Keratinocyte (primary cell): ENCODE data around the gene TEKT3. TPM values are rescaled to one million over a fixed set of nuclear protein-coding genes. Genes with fewer than 3 reads are reported as not detected.
A peak's percentile ranks its signal among the peaks of the same experiment; 100 is the strongest.

Experiments used
- DNase-seq: peaks from one replicate; pipeline ENCODE4 v3.0.0-alpha.2; 2011; ENCODE audit warnings: low read depth, missing footprints, low spot score
- FAIRE-seq: peaks from 2 replicates; lab custom pipeline; 2011; peaks lifted over from hg19 to GRCh38; lab: Jason Lieb, UNC
- H2AFZ ChIP-seq: 2 replicates; pipeline ENCODE4 v1.6.0; 2012; ENCODE audit warnings: low read length, control low read depth, inconsistent platforms; ENCODE audit not compliant: control insufficient read depth
- H3K27ac ChIP-seq: 2 replicates; pipeline ENCODE4 v1.5.1; 2011; ENCODE audit warnings: low read length; ENCODE audit not compliant: control insufficient read depth, insufficient read depth
- H3K27me3 ChIP-seq: 3 replicates; pipeline ENCODE4 v1.6.0; 2011; ENCODE audit warnings: low read length; ENCODE audit not compliant: control insufficient read depth, insufficient read depth; ENCODE audit errors: extremely low read depth
- H3K36me3 ChIP-seq, 2 experiments: 2 replicates in 1 of 2; 3 replicates in 1 of 2; pipeline ENCODE4 v1.5.1; 2011; ENCODE audit warnings: low read length in 2 of 2, mild to moderate bottlenecking in 1 of 2; ENCODE audit not compliant: control insufficient read depth in 2 of 2, insufficient read depth in 2 of 2; ENCODE audit errors: extremely low read depth in 1 of 2
- H3K4me1 ChIP-seq: 3 replicates; pipeline ENCODE4 v1.5.1; 2011; ENCODE audit warnings: low read length; ENCODE audit not compliant: control insufficient read depth, insufficient read depth; ENCODE audit errors: extremely low read depth
- H3K4me2 ChIP-seq: 3 replicates; pipeline ENCODE4 v1.6.0; 2011; ENCODE audit warnings: low read depth, low read length; ENCODE audit not compliant: control insufficient read depth, insufficient read depth; ENCODE audit errors: extremely low read depth
- H3K4me3 ChIP-seq, 3 experiments: fragments of 200-600 bp in 1 of 3; sonication (generic) in 1 of 3; 2 replicates in 2 of 3; 3 replicates in 1 of 3; pipeline ENCODE4 v1.5.1; 2011 to 2016; ENCODE audit warnings: low read length in 3 of 3, mild to moderate bottlenecking in 3 of 3, control low read depth in 2 of 3, inconsistent platforms in 1 of 3, low read depth in 1 of 3, mixed read lengths in 1 of 3, mixed run types in 1 of 3, moderate library complexity in 1 of 3; ENCODE audit not compliant: control insufficient read depth in 2 of 3, insufficient read depth in 2 of 3; ENCODE audit errors: extremely low read depth in 1 of 3
- H3K79me2 ChIP-seq: 2 replicates; pipeline ENCODE4 v1.6.0; 2012; ENCODE audit warnings: low read length; ENCODE audit not compliant: control insufficient read depth, insufficient read depth
- H3K9ac ChIP-seq: 3 replicates; pipeline ENCODE4 v1.6.0; 2011; ENCODE audit warnings: low read length; ENCODE audit not compliant: control insufficient read depth, insufficient read depth; ENCODE audit errors: extremely low read depth
- H3K9me1 ChIP-seq: 3 replicates; pipeline ENCODE4 v1.6.0; 2011; ENCODE audit warnings: low read length; ENCODE audit not compliant: control insufficient read depth, insufficient read depth; ENCODE audit errors: extremely low read depth
- H3K9me3 ChIP-seq: 2 replicates; pipeline ENCODE4 v1.5.1; 2012; ENCODE audit warnings: low read depth, low read length; ENCODE audit not compliant: control insufficient read depth
- H4K20me1 ChIP-seq: 3 replicates; pipeline ENCODE4 v1.6.0; 2011; ENCODE audit warnings: low read length; ENCODE audit not compliant: control insufficient read depth, insufficient read depth; ENCODE audit errors: extremely low read depth
- EZH2 ChIP-seq: IDR thresholded peaks from one replicate; pipeline ENCODE4 v1.6.1; 2012; ENCODE audit warnings: inconsistent platforms, mild to moderate bottlenecking, low read length, moderate library complexity
- dilution Hi-C: fragments of 300-500 bp; cut with MboI; formaldehyde crosslinking; loops from one replicate; pipeline ENCODE4 v1.7.0; 2020; ENCODE audit warnings: low sequenced_read_pairs; ENCODE audit not compliant: extremely low pct_ligation_motif_present
- polyA plus RNA-seq, 5 experiments: library from polyadenylated mRNA; depleted of rRNA in 3 of 5; stranded (reverse) in 3 of 5; stranded (forward) in 1 of 5; unstranded in 1 of 5; fragments of >200 nt; gene quantifications; 1 replicate in 1 of 5; 2 replicates in 3 of 5; 3 replicates in 1 of 5; pipeline versions ENCODE4 v1.2.1 to v1.2.3, GENCODE V29; 2011 to 2012; ENCODE audit warnings: missing spikeins in 2 of 5, low read depth in 1 of 5, low replicate concordance in 1 of 5
- TF ChIP-seq, protein P1 (sequence below), 3 experiments: IDR thresholded peaks in 1 of 3; conservative IDR thresholded peaks in 1 of 3; optimal IDR thresholded peaks in 1 of 3; 2 replicates in 2 of 3; 3 replicates in 1 of 3; pipeline versions ENCODE3 to v1.5.1; 2011; ENCODE audit warnings: low read length in 3 of 3, mild to moderate bottlenecking in 3 of 3, moderate library complexity in 2 of 3, control low read depth in 1 of 3, inconsistent platforms in 1 of 3; ENCODE audit not compliant: insufficient read depth in 2 of 3; ENCODE audit errors: extremely low read depth in 1 of 3

The TEKT3 gene
- polyA plus RNA-seq, 1 donor (not counting 4 experiments of a cell fraction or from before 2014, with no cell fraction given), result 0.16 TPM

DNA sequence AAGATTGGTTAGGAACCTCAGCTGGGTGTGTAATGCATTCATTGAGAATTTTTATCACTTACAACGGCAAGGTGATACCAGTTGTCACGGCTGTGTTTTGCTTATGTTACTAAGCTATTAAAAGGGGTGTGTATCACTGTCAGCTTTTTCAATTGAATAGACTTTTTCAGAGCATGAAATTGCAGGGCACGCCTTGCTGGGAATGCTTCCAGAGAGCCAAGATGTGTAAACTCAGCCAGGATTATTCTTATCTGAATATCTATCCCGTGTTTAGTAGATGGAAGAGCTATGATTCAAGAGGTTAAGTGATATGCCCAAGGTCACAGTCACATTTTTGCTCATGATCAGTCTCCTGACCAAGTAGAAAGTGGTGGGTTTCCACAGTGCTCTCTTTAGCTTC lies 6.6 kb upstream of the TEKT3 start:
- H3K4me2 ChIP-seq, result no peak overlapping the region
- H3K9me3 ChIP-seq, result no peaks in the 10 kb centered on the region
- no peak overlapping the region for H3K27ac ChIP-seq
- H3K27me3 ChIP-seq, result no peaks in the 10 kb centered on the region
- TF ChIP-seq, protein P1, sequence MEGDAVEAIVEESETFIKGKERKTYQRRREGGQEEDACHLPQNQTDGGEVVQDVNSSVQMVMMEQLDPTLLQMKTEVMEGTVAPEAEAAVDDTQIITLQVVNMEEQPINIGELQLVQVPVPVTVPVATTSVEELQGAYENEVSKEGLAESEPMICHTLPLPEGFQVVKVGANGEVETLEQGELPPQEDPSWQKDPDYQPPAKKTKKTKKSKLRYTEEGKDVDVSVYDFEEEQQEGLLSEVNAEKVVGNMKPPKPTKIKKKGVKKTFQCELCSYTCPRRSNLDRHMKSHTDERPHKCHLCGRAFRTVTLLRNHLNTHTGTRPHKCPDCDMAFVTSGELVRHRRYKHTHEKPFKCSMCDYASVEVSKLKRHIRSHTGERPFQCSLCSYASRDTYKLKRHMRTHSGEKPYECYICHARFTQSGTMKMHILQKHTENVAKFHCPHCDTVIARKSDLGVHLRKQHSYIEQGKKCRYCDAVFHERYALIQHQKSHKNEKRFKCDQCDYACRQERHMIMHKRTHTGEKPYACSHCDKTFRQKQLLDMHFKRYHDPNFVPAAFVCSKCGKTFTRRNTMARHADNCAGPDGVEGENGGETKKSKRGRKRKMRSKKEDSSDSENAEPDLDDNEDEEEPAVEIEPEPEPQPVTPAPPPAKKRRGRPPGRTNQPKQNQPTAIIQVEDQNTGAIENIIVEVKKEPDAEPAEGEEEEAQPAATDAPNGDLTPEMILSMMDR (optimal IDR thresholded peaks at IDR 0.05 in 1 of 3, IDR thresholded peaks at IDR 0.05 in 1 of 3, conservative IDR thresholded peaks at IDR 0.05 in 1 of 3; ENCODE audit: extremely low read depth in 1 of 3, insufficient read depth in 2 of 3, low read length in 3 of 3), result no peak
- no peak for TF ChIP-seq EZH2
- no peaks in the 10 kb centered on the region for H3K79me2 ChIP-seq
- H3K4me1 ChIP-seq, result peaks cover 15% of the 10 kb centered on the region
- dilution Hi-C loops, result no loop called here
- H3K9me1 ChIP-seq, result no peaks in the 10 kb centered on the region
- H4K20me1 ChIP-seq, result no peaks in the 10 kb centered on the region
- H3K4me3 ChIP-seq, result no peak overlapping the region
- no peak overlapping the region for H3K9ac ChIP-seq
- H2AFZ ChIP-seq, result no peak overlapping the region
- FAIRE-seq (peak; percentile 44), DNase-seq (no peak)
- H3K36me3 ChIP-seq, result no peaks in the 10 kb centered on the region

DNA sequence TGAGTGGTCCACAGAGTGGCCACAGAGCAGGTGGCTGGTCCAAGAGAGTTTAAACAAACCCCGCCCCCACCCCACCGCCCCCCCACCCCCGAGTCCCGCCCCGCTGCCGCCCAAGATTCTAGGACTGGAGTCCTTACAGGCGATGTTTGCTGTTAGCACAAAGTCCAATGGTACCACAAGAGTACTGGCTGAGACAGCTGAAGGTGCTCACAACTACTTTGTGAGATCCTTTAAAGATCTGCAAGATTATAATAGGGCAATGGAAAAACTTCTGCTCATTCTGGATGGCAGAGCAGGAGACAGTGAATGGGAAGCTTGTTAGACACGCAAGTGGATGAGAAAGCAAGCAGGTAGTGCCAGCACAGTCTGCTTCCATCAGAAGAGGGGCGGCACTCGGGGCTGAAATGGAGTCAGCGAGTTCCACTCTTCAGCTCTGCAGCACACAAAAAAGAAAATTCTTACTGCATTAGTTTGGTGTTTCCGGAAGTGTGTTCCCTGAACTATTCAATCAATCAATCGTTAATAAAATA lies 4.7 kb upstream of the TEKT3 start:
- no peak overlapping the region for H2AFZ ChIP-seq
- no peaks in the 10 kb centered on the region for H3K79me2 ChIP-seq
- H3K9me1 ChIP-seq, result no peaks in the 10 kb centered on the region
- dilution Hi-C loops, result no loop called here
- no peak overlapping the region for H3K27ac ChIP-seq
- peaks cover 6% of the 10 kb centered on the region for H3K27me3 ChIP-seq
- no peaks in the 10 kb centered on the region for H3K9me3 ChIP-seq
- no peak overlapping the region for H3K4me2 ChIP-seq
- H3K4me3 ChIP-seq, result no peak overlapping the region
- FAIRE-seq (no peak), DNase-seq (no peak)
- H4K20me1 ChIP-seq, result no peaks in the 10 kb centered on the region
- H3K4me1 ChIP-seq, result peaks cover 12% of the 10 kb centered on the region
- H3K36me3 ChIP-seq, result no peaks in the 10 kb centered on the region
- TF ChIP-seq EZH2, result no peak
- TF ChIP-seq, protein P1 (optimal IDR thresholded peaks at IDR 0.05 in 1 of 3, IDR thresholded peaks at IDR 0.05 in 1 of 3, conservative IDR thresholded peaks at IDR 0.05 in 1 of 3; ENCODE audit: extremely low read depth in 1 of 3, insufficient read depth in 2 of 3, low read length in 3 of 3), result no peak
- H3K9ac ChIP-seq, result no peak overlapping the region
